Measurements from ENCODE around the gene TTC3. TPM values are rescaled to one million over a fixed set of nuclear protein-coding genes. Genes with fewer than 3 reads are reported as not detected.
A peak's percentile ranks its signal among the peaks of the same experiment; 100 is the strongest.

The TTC3 gene
- total and polyA plus RNA-seq, 2 of the 13 experiments (the other 11 are each of a cell fraction or from before 2014, with no cell fraction given) = 55.7 to 108 TPM

DNA sequence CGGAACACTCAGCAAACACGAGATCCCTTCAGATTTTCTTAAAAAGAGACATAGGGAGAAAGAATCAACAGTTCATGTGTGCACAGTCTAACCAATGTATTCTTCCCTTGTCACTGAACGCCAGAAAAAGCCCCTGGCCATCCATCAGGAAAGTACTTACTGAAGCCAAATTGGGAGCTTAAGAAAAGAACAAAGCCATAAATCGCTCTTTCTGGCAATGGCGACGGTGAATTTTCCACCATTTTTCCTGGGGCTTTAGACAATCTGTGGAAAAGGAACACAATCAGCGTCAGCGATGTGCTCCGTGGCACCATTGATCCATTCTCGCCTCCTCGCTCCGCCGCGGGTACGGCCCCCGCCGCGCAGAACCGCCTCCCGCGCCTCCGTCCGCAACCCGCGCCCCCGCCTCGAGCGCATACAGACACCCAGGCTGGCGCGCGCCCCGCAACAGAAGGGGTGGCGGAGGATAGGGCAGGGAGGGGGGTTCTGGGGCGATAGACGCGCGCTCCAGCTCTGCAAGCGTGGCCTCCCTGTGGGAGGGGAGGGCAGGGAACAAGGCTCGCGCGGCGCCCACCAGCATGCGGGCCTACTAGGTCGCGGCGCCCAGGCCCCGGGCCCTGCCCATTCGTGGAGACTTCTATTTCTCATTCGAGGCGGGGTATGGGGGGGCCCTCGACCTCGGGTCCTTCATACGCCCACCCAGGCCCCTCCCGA is 623 bp upstream of the TTC3 start (continued):
- TF ChIP-seq, protein P1, sequence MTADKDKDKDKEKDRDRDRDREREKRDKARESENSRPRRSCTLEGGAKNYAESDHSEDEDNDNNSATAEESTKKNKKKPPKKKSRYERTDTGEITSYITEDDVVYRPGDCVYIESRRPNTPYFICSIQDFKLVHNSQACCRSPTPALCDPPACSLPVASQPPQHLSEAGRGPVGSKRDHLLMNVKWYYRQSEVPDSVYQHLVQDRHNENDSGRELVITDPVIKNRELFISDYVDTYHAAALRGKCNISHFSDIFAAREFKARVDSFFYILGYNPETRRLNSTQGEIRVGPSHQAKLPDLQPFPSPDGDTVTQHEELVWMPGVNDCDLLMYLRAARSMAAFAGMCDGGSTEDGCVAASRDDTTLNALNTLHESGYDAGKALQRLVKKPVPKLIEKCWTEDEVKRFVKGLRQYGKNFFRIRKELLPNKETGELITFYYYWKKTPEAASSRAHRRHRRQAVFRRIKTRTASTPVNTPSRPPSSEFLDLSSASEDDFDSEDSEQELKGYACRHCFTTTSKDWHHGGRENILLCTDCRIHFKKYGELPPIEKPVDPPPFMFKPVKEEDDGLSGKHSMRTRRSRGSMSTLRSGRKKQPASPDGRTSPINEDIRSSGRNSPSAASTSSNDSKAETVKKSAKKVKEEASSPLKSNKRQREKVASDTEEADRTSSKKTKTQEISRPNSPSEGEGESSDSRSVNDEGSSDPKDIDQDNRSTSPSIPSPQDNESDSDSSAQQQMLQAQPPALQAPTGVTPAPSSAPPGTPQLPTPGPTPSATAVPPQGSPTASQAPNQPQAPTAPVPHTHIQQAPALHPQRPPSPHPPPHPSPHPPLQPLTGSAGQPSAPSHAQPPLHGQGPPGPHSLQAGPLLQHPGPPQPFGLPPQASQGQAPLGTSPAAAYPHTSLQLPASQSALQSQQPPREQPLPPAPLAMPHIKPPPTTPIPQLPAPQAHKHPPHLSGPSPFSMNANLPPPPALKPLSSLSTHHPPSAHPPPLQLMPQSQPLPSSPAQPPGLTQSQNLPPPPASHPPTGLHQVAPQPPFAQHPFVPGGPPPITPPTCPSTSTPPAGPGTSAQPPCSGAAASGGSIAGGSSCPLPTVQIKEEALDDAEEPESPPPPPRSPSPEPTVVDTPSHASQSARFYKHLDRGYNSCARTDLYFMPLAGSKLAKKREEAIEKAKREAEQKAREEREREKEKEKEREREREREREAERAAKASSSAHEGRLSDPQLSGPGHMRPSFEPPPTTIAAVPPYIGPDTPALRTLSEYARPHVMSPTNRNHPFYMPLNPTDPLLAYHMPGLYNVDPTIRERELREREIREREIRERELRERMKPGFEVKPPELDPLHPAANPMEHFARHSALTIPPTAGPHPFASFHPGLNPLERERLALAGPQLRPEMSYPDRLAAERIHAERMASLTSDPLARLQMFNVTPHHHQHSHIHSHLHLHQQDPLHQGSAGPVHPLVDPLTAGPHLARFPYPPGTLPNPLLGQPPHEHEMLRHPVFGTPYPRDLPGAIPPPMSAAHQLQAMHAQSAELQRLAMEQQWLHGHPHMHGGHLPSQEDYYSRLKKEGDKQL (CRISPR knock-in tag; IDR thresholded peaks at IDR 0.05; ENCODE audit: low read depth) = 0 out of 2 replicates have a peak, but pooled peaks have one; percentile 36
- TF ChIP-seq, protein P2, sequence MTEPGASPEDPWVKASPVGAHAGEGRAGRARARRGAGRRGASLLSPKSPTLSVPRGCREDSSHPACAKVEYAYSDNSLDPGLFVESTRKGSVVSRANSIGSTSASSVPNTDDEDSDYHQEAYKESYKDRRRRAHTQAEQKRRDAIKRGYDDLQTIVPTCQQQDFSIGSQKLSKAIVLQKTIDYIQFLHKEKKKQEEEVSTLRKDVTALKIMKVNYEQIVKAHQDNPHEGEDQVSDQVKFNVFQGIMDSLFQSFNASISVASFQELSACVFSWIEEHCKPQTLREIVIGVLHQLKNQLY (CRISPR knock-in tag; IDR thresholded peaks at IDR 0.05) = 0 out of 2 replicates have a peak, but pooled peaks have one; percentile 6
- TF ChIP-seq HDAC1 (CRISPR knock-in tag; IDR thresholded peaks at IDR 0.05) (peak; percentile 74; the same call in 1 of the 2 replicates), ZNF451 (CRISPR knock-in tag; IDR thresholded peaks at IDR 0.05) (0 out of 2 replicates have a peak, but pooled peaks have one; percentile 27), MXD3 (CRISPR knock-in tag; IDR thresholded peaks at IDR 0.05) (peak; percentile 90), BRF2 (CRISPR knock-in tag; IDR thresholded peaks at IDR 0.05) (0 out of 2 replicates have a peak, but pooled peaks have one; percentile 82), KLF12 (CRISPR knock-in tag; IDR thresholded peaks at IDR 0.05; ENCODE audit: borderline replicate concordance) (no peak; the same call in 1 of the 2 replicates), HES4 (CRISPR knock-in tag; IDR thresholded peaks at IDR 0.05; ENCODE audit: borderline replicate concordance) (peak; percentile 42; the same call in 1 of the 2 replicates), DMAP1 (CRISPR knock-in tag; IDR thresholded peaks at IDR 0.05) (peak; percentile 65; the same call in 1 of the 2 replicates), TAF1 (CRISPR knock-in tag; IDR thresholded peaks at IDR 0.05) (no peak; the same call in none of the 2 replicates), RFX5 (IDR thresholded peaks at IDR 0.05; ENCODE audit: low read depth, low read length) (no peak), ONECUT2 (CRISPR knock-in tag; IDR thresholded peaks at IDR 0.05) (peak; percentile 6; the same call in 1 of the 2 replicates)
- TF ChIP-seq, protein P3, sequence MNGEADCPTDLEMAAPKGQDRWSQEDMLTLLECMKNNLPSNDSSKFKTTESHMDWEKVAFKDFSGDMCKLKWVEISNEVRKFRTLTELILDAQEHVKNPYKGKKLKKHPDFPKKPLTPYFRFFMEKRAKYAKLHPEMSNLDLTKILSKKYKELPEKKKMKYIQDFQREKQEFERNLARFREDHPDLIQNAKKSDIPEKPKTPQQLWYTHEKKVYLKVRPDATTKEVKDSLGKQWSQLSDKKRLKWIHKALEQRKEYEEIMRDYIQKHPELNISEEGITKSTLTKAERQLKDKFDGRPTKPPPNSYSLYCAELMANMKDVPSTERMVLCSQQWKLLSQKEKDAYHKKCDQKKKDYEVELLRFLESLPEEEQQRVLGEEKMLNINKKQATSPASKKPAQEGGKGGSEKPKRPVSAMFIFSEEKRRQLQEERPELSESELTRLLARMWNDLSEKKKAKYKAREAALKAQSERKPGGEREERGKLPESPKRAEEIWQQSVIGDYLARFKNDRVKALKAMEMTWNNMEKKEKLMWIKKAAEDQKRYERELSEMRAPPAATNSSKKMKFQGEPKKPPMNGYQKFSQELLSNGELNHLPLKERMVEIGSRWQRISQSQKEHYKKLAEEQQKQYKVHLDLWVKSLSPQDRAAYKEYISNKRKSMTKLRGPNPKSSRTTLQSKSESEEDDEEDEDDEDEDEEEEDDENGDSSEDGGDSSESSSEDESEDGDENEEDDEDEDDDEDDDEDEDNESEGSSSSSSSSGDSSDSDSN (CRISPR knock-in tag; IDR thresholded peaks at IDR 0.05) = peak; percentile 65
- TF ChIP-seq, protein P4, sequence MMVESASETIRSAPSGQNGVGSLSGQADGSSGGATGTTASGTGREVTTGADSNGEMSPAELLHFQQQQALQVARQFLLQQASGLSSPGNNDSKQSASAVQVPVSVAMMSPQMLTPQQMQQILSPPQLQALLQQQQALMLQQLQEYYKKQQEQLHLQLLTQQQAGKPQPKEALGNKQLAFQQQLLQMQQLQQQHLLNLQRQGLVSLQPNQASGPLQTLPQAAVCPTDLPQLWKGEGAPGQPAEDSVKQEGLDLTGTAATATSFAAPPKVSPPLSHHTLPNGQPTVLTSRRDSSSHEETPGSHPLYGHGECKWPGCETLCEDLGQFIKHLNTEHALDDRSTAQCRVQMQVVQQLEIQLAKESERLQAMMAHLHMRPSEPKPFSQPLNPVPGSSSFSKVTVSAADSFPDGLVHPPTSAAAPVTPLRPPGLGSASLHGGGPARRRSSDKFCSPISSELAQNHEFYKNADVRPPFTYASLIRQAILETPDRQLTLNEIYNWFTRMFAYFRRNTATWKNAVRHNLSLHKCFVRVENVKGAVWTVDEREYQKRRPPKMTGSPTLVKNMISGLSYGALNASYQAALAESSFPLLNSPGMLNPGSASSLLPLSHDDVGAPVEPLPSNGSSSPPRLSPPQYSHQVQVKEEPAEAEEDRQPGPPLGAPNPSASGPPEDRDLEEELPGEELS (CRISPR knock-in tag; IDR thresholded peaks at IDR 0.05) = 0 out of 2 replicates have a peak, but pooled peaks have one; percentile 21

Data from HepG2 (cell line).